GM12874 (cell line): ENCODE data around the gene TANK.

Experiments used
- CTCF ChIP-seq: IDR thresholded peaks from 2 replicates; pipeline ENCODE4 v1.5.1; 2011; ENCODE audit warnings: low read depth, mild to moderate bottlenecking, control low read depth, low read length, moderate library complexity; ENCODE audit not compliant: insufficient read depth

TANK gene

GRCh38 chr2:161170377-161170776, 10.1 kb downstream of the TANK start:
- no peak for TF ChIP-seq CTCF

- no peak for TF ChIP-seq CTCF
Observed at GRCh38 chr2:161170958-161171932, 11.0 kb downstream of the TANK start.

- TF ChIP-seq CTCF: no peak
Observed at GRCh38 chr2:161172901-161173540, 12.8 kb downstream of the TANK start.

GRCh38 chr2:161173541-161174194, 13.4 kb downstream of the TANK start:
- no peak for TF ChIP-seq CTCF

GRCh38 chr2:161177969-161178368, 17.7 kb downstream of the TANK start:
- TF ChIP-seq CTCF: no peak

GRCh38 chr2:161178756-161179155, 18.5 kb downstream of the TANK start:
- TF ChIP-seq CTCF: no peak

- no peak for TF ChIP-seq CTCF
Observed at GRCh38 chr2:161190050-161190449, 29.8 kb downstream of the TANK start.
